Measurements from ENCODE around the gene CNTNAP2. TPM values are rescaled to one million over a fixed set of nuclear protein-coding genes. Genes with fewer than 3 reads are reported as not detected.

Gene CNTNAP2
- total and polyA plus RNA-seq, 2 of the 4 experiments (the other 2 are of a cell fraction), result not detected

GRCh38 chr7:147674705-147675104, 1558.1 kb downstream of the CNTNAP2 start:
- H3K56ac ChIP-seq (ENCODE audit: extremely low read depth, insufficient read depth, low read length), result no peak overlapping the region
- H3K4ac ChIP-seq (ENCODE audit: low read depth, low read length), result no peak overlapping the region
- H4K8ac ChIP-seq (ENCODE audit: low read depth in 2 of 2, low read length in 2 of 2), result no peak overlapping the region
- no TSS peak for BruUV-seq (replicated peaks)
- H3K4me1 ChIP-seq (ENCODE audit: control insufficient read depth, insufficient read depth, low read length), result no peaks in the 10 kb centered on the region
- in situ Hi-C loops (cut with MboI; ENCODE audit: low sequenced_read_pairs) (no loop called here), dilution Hi-C loops (cut with HindIII; ENCODE audit: low sequenced_read_pairs, unreplicated experiment) (no loop called here), intact Hi-C loops (cut with micrococcal nuclease) (no loop called here)
- no peaks in the 10 kb centered on the region for H3K27me3 ChIP-seq (ENCODE audit: control insufficient read depth, insufficient read depth, low read length)
- H2BK15ac ChIP-seq (ENCODE audit: low read depth, low read length), result no peak overlapping the region
- H4K91ac ChIP-seq (ENCODE audit: insufficient read depth, low read depth, low read length), result no peak overlapping the region
- no peak overlapping the region for H3K4me2 ChIP-seq (ENCODE audit: low read depth, low read length)
- H2BK120ac ChIP-seq (ENCODE audit: low read depth, low read length), result no peak overlapping the region
- H4K5ac ChIP-seq (ENCODE audit: low read depth, low read length), result no peak overlapping the region
- H3K36me3 ChIP-seq (ENCODE audit: control insufficient read depth, insufficient read depth, low read length), result no peaks in the 10 kb centered on the region
- no peak overlapping the region for H3K27ac ChIP-seq (ENCODE audit: insufficient read depth, low read length)
- ATAC-seq (ENCODE audit: low read depth), result no peak
- no peaks in the 10 kb centered on the region for H4K20me1 ChIP-seq (ENCODE audit: insufficient read depth, low read length)
- H2BK20ac ChIP-seq (ENCODE audit: low read depth, low read length), result no peak overlapping the region
- peaks cover 4% of the 10 kb centered on the region for H3K9me3 ChIP-seq (ENCODE audit: control insufficient read depth, insufficient read depth, low read length)
- H2AFZ ChIP-seq (replicated peaks; ENCODE audit: low read length, poor library complexity), result no peak overlapping the region
- H3K23ac ChIP-seq (ENCODE audit: low read depth, low read length), result no peak overlapping the region
- H3K4me3 ChIP-seq (ENCODE audit: insufficient read depth, low read depth, low read length), result no peak overlapping the region
- no peak overlapping the region for H3K18ac ChIP-seq (ENCODE audit: low read depth, low read length)
- POLR2A ChIA-PET (ENCODE audit: unreplicated experiment), result no interaction called here
- H2BK5ac ChIP-seq (ENCODE audit: low read depth, low read length, poor library complexity, severe bottlenecking), result no peak overlapping the region
- no peaks in the 10 kb centered on the region for H3K79me1 ChIP-seq (ENCODE audit: low read depth in 1 of 2, low read length in 2 of 2)
- H3K14ac ChIP-seq (replicated peaks; ENCODE audit: low read depth, low read length), result no peak overlapping the region
- no peak for DNase-seq
- H3K9me1 ChIP-seq (ENCODE audit: insufficient read depth, low read length), result no peaks in the 10 kb centered on the region
- H3K9ac ChIP-seq (ENCODE audit: low read depth, low read length), result no peak overlapping the region
- CTCF ChIA-PET, result interaction anchor here (0.7 kb wide), 1 partner anchor 76 kb away, joined by 4 read pairs; no protein-coding TSS in a partner anchor
- H2AK5ac ChIP-seq (ENCODE audit: low read depth, low read length), result no peak overlapping the region
- no peak overlapping the region for H2AK9ac ChIP-seq (replicated peaks; ENCODE audit: low read depth, low read length, poor library complexity)
- TF ChIP-seq MAFK (IDR thresholded peaks at IDR 0.05; ENCODE audit: low read depth, low read length), result peak; percentile 90
- TF ChIP-seq BHLHE40 (IDR thresholded peaks at IDR 0.05; ENCODE audit: low read depth, low read length), result no peak
